Right ventricle myocardium superior (tissue), 1 donor: Measurements from ENCODE around the gene MFAP3L. TPM values are rescaled to one million over a fixed set of nuclear protein-coding genes. Genes with fewer than 3 reads are reported as not detected.

Source experiments
- ATAC-seq: fragments of 200-7000 bp; cut with Tn5 transposase; one replicate; pipeline ENCODE4 v1.9.1; 2020; ENCODE audit warnings: mild to moderate bottlenecking; ENCODE audit not compliant: poor library complexity
- DNase-seq: peaks from one replicate; pipeline ENCODE4 v3.0.0-alpha.2; 2020
- intact Hi-C: fragments of 100-400 bp; cut with DNase I; formaldehyde crosslinking; loops from one replicate; pipeline ENCODE4 v1.11.2; 2022
- total RNA-seq: library from RNA; stranded (reverse); fragmentation: NEBNext Ultra II Directional; extraction: Animal tissue kit (Norgen Biotek cat#: 25700); gene quantifications from one replicate; pipeline ENCODE4 v1.2.1, GENCODE V29; 2021
- donor health status: DM: no; HTN: yes; CAD: no; lungs with severe emphysema.

MFAP3L gene
- total RNA-seq, 1 donor from 2014 or later, result 3.6 TPM

GRCh38 chr4:169999923-170000322 lies 26.3 kb downstream of the MFAP3L start:
- ATAC-seq (no peak), DNase-seq (no peak)
- intact Hi-C loops, result no loop called here

GRCh38 chr4:169998981-169999380 lies 27.2 kb downstream of the MFAP3L start:
- ATAC-seq (no peak), DNase-seq (no peak)
- intact Hi-C loops, result no loop called here

DNA sequence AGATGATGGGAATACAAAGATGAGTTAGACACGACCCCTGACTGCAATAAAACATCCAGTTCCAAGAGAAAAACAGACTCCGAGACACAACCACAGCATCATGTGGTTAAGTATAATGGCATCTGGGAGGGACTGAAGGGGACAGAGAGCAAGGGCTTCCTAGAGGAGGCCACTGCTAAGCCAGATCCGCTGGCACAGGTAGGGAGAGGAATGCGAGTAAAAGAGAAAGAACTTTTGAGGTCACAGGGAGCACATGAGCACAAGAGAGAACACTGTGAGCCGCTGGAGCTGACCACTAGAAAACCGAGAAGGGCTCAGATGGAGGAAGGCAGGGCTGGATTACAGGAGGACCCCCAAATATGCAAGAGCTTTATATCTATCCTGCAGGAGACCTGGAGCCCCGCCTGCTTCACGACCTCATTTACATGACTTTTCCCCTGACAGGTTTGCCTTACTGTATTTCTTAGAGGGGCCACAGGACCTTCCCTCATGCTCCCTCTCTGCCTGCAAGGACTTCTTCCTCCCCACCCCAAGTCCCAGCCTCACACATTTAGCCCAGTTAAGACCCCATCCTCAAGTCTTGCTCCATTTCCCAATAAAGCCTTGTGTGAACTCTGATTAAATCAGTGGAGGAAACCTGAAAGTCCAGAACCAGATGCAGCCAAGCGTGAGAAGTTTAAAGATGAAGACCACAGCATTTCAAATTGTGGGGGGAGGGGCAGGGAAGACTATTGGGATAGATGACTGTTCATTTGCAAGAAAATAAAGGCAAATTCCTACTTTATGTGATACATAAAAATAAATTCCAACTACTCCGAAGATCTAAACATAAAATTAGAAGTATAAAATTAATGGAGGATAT lies 29.6 kb downstream of the MFAP3L start:
- intact Hi-C loops, result no loop called here
- DNase-seq, result no peak
- no peak for ATAC-seq

DNA sequence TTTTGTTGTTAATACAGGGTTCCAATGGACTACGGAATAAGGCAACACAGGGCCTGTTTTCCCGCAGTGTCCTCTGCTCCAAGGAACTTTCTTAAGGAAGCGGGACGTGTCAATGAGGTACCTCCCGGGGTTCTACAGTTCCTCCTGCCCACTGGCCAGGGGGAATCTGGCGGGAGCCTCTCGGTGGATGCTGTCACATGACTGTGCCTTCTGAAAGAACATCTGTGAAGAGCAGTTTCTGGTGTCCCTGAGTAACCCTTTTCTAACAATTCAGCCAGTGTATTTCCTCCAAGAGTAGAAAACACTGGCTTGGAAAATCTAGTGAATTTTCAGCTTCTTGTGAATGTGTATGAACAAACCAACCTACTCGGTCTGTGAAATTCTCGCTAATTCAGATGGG lies 32.7 kb downstream of the MFAP3L start:
- DNase-seq (no peak), ATAC-seq (no peak)
- intact Hi-C loops, result no loop called here

DNA sequence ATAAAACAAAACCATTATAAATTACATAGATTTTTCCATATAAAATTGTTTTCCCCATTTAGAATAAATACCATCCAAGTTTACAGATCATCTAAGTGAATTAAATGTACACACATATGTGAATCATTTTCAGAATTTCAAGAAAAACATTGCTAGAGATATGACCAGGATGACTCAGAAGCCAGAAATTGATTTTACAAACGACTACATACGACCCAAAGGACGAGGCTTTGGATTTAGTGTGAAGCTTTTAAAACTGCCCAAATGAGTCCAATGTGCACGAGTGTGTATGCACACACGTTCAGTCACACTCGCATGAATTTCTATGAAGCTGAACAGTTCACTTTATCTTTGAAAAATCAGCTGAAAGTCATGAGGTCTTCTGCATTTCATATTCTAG lies 37.9 kb downstream of the MFAP3L start:
- DNase-seq (no peak), ATAC-seq (no peak)
- intact Hi-C loops, result no loop called here

- intact Hi-C loops, result no loop called here
- DNase-seq (no peak), ATAC-seq (no peak)
Measured at GRCh38 chr4:169987327-169988228, 38.6 kb downstream of the MFAP3L start.

DNA sequence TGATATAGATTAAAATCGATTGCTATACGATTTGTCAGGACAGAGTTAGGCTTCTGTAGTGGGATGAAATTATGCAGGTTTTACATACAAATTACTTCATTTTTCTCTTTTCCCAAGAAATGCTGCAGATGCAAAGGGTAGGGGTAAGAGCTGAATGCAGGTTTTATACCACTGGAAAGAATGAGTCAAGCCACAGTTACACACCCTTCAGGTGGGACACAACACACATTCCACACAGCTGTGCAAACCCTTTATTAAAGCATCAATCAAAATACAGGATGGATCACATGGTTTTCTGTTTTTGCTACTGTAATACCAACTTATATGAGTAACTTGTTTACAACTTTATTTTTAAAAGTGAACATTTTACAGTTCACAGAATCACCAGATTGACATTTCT lies 39.8 kb downstream of the MFAP3L start:
- no peak for ATAC-seq
- no peak for DNase-seq
- intact Hi-C loops, result no loop called here

GRCh38 chr4:169985881-169986280 lies 40.3 kb downstream of the MFAP3L start:
- DNase-seq (no peak), ATAC-seq (no peak)
- intact Hi-C loops, result no loop called here

- DNase-seq (no peak), ATAC-seq (no peak)
- intact Hi-C loops, result no loop called here
Measured at GRCh38 chr4:169984745-169985144, 41.5 kb downstream of the MFAP3L start.

- ATAC-seq, result no peak
- no peak for DNase-seq
- intact Hi-C loops, result no loop called here
Measured at GRCh38 chr4:169984173-169984572, 42.0 kb downstream of the MFAP3L start.

DNA sequence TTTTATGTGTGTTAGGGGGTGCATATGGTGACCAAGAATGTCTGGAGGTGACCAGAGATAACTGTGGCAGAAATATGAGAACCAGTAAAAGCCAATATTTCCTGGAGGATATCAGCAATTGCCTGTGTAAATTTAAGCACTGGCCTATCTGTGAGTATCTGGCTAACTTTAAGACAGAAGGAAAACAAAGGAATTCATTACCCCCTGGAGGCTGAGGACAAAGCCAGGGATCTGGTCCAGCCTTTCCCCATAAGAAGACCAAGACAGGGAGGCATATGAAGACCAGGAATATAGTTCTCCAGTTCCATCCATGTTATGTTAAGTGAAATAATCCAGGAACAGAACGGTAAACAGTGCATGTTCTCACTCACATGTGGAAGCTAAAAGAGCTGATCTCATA lies 49.2 kb downstream of the MFAP3L start:
- intact Hi-C loops, result no loop called here
- DNase-seq, result no peak
- no peak for ATAC-seq

GRCh38 chr4:169975838-169976796 lies 50.1 kb downstream of the MFAP3L start:
- ATAC-seq (no peak), DNase-seq (no peak)
- intact Hi-C loops, result no loop called here

DNA sequence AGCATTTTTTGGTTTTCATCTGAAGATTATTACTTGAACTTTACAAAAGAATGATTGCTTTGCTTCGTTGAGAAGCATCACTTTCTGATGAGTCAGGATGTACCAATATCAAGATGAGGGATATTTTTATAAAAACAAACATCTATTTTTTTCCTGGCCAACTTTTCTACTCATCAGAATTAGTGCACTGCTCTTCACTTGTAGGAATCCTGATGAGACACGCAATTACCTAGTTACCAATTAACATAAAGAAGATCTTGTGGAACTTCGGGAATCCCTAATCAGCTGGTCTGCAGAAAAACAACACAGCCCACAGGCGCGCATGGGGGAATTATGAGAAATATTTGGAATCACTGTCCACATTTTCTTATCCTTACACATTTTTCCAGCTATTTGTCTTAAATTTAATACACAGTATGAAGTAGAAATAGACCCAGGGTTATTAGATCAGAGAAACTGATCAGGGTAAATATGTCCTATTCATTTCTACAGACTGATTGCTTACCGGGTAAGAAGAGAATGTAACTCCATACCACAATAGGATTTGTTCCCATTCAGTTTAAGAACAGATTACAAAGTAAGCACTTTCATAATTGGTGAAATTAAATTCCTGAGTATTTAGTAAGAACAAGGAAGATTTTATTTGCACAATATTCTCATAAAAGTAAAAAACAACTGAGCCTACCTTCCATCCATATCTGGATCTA lies 50.9 kb downstream of the MFAP3L start:
- no peak for DNase-seq
- intact Hi-C loops, result no loop called here
- no peak for ATAC-seq

GRCh38 chr4:169971456-169972015 lies 54.7 kb downstream of the MFAP3L start:
- DNase-seq (no peak), ATAC-seq (no peak)
- intact Hi-C loops, result no loop called here

DNA sequence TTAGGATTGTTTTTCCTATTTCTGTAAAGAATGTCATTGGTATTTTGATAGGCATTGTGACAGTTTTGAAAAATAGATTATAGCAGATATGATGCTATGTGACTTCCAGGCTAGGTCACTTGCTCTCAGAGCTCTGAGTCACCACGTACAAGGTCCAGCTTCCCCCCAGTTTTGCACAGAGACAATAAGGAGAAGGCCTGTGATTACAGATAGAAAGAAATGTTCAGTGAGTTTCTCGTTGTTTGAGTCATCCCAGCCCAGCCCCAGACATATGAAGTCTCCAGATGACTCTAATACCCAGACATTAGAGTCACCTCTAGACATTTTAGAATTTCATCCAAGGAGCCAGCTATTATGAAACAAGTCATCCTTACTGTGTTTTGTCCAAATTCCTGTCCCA lies 57.2 kb downstream of the MFAP3L start:
- intact Hi-C loops, result no loop called here
- no peak for ATAC-seq
- no peak for DNase-seq

- DNase-seq, result no peak
- intact Hi-C loops, result no loop called here
- ATAC-seq, result no peak
Measured at GRCh38 chr4:169963998-169964397, 62.2 kb downstream of the MFAP3L start.

- intact Hi-C loops, result no loop called here
- no peak for DNase-seq
- ATAC-seq, result no peak
Measured at GRCh38 chr4:169959254-169959653, 66.9 kb downstream of the MFAP3L start.

- no peak for ATAC-seq
Measured at GRCh38 chr4:169958629-169959028, 67.6 kb downstream of the MFAP3L start.

More at GRCh38 chr4:169958629-169959028, 67.6 kb downstream of the MFAP3L start:
- intact Hi-C loops, result no loop called here
- DNase-seq, result no peak
